DMS153 (cell line): Measurements from ENCODE around the gene PSME1.

ENCODE experiments used
- DNase-seq: peaks from one replicate; lab custom pipeline; 2025; lab: John Stamatoyannopoulos, UW

Gene PSME1

GRCh38 chr14:24147761-24148428 lies 11.9 kb downstream of the PSME1 start:
- DNase-seq: no peak

GRCh38 chr14:24149302-24149969 lies 13.4 kb downstream of the PSME1 start:
- no peak for DNase-seq

GRCh38 chr14:24150061-24150460 lies 14.1 kb downstream of the PSME1 start:
- DNase-seq: no peak

GRCh38 chr14:24150567-24150966 lies 14.6 kb downstream of the PSME1 start:
- DNase-seq: no peak

- no peak for DNase-seq
Observed at GRCh38 chr14:24150993-24151392, 15.0 kb downstream of the PSME1 start.

- no peak for DNase-seq
Observed at GRCh38 chr14:24151404-24152080, 15.5 kb downstream of the PSME1 start.

- no peak for DNase-seq
Observed at GRCh38 chr14:24155100-24155499, 19.1 kb downstream of the PSME1 start.

GRCh38 chr14:24156840-24157239 lies 20.8 kb downstream of the PSME1 start:
- DNase-seq: no peak

- no peak for DNase-seq
Observed at GRCh38 chr14:24157331-24157730, 21.3 kb downstream of the PSME1 start.

- DNase-seq: no peak
Observed at GRCh38 chr14:24159777-24160498, 23.9 kb downstream of the PSME1 start.

GRCh38 chr14:24160499-24160849 lies 24.5 kb downstream of the PSME1 start:
- DNase-seq: no peak

- peak; percentile 93 for DNase-seq
Observed at GRCh38 chr14:24160850-24161804, 25.1 kb downstream of the PSME1 start, which contains the start of gene IRF9. TSS of gene IRF9 (plus strand) at chr14:24161265. CDS start at chr14:24162145, 880 bp downstream.

- DNase-seq: no peak
Observed at GRCh38 chr14:24162093-24162492, 26.1 kb downstream of the PSME1 start.

- DNase-seq: no peak
Observed at GRCh38 chr14:24164518-24164991, 28.6 kb downstream of the PSME1 start.

- no peak for DNase-seq
Observed at GRCh38 chr14:24165785-24166184, 29.8 kb downstream of the PSME1 start.

GRCh38 chr14:24167469-24168114 lies 31.6 kb downstream of the PSME1 start:
- DNase-seq: no peak

GRCh38 chr14:24171422-24172260 lies 35.6 kb downstream of the PSME1 start, which contains the start of gene REC8:
TSS of gene REC8 (plus strand) at chr14:24172080. CDS start at chr14:24172553, 473 bp downstream.
- DNase-seq: peak; percentile 94

GRCh38 chr14:24172261-24172860 lies 36.4 kb downstream of the PSME1 start:
- DNase-seq: no peak

- no peak for DNase-seq
Observed at GRCh38 chr14:24172871-24173281, 36.9 kb downstream of the PSME1 start.
